GM23338 (cell line): Measurements from ENCODE around the gene TOE1. TPM values are rescaled to one million over a fixed set of nuclear protein-coding genes. Genes with fewer than 3 reads are reported as not detected.
A peak's percentile ranks its signal among the peaks of the same experiment; 100 is the strongest.

Source experiments
- ATAC-seq: fragments of 200-7000 bp; cut with Tn5 transposase; 3 replicates; pipeline ENCODE4 v1.9.1; 2020
- DNase-seq: peaks from one replicate; pipeline ENCODE4 v3.0.0-alpha.2; 2015; ENCODE audit warnings: low spot score
- H2AFZ ChIP-seq: fragments of 200-600 bp; sonication (generic); 2 replicates; pipeline ENCODE4 v1.8.0; 2016; ENCODE audit warnings: antibody characterized with exemption, mild to moderate bottlenecking, moderate library complexity
- H3F3A ChIP-seq: fragments of 200-600 bp; sonication (generic); replicated peaks from 2 replicates; pipeline ENCODE4 v1.8.0; 2017; ENCODE audit warnings: antibody characterized with exemption, mixed run types, low read depth
- H3K27ac ChIP-seq: fragments of 200-600 bp; sonication (generic); 2 replicates; pipeline ENCODE4 v1.6.1; 2016; ENCODE audit warnings: low read depth
- H3K27me3 ChIP-seq: fragments of 200-600 bp; sonication (generic); 2 replicates; pipeline ENCODE4 v1.8.0; 2016; ENCODE audit warnings: mild to moderate bottlenecking, mixed run types, moderate library complexity; ENCODE audit not compliant: insufficient read depth
- H3K36me3 ChIP-seq: fragments of 200-600 bp; sonication (generic); 2 replicates; pipeline ENCODE4 v1.8.0; 2016; ENCODE audit warnings: mild to moderate bottlenecking; ENCODE audit not compliant: insufficient read depth
- H3K4me1 ChIP-seq: fragments of 200-600 bp; sonication (generic); 2 replicates; pipeline ENCODE4 v1.8.0; 2016; ENCODE audit warnings: mild to moderate bottlenecking, moderate library complexity; ENCODE audit not compliant: insufficient read depth
- H3K4me2 ChIP-seq: fragments of 200-600 bp; sonication (generic); 2 replicates; pipeline ENCODE4 v1.7.1; 2017; ENCODE audit warnings: mixed run types
- H3K4me3 ChIP-seq: fragments of 200-600 bp; sonication (generic); 2 replicates; pipeline ENCODE4 v1.6.1; 2016; ENCODE audit warnings: mixed run types
- H3K79me2 ChIP-seq: fragments of 200-600 bp; sonication (generic); replicated peaks from 2 replicates; pipeline ENCODE4 v1.8.0; 2017; ENCODE audit warnings: mild to moderate bottlenecking; ENCODE audit not compliant: insufficient read depth
- H3K9me2 ChIP-seq: fragments of 200-600 bp; sonication (generic); 2 replicates; pipeline ENCODE4 v1.8.0; 2017; ENCODE audit not compliant: insufficient read depth
- H4K20me1 ChIP-seq: fragments of 200-600 bp; sonication (generic); replicated peaks from 2 replicates; pipeline ENCODE4 v1.8.0; 2017; ENCODE audit warnings: mild to moderate bottlenecking; ENCODE audit not compliant: insufficient read depth
- H3K27ac Mint-ChIP-seq: 2 replicates; pipeline ENCODE4 v1.8.0; 2020; ENCODE audit warnings: inconsistent platforms, mild to moderate bottlenecking, moderate library complexity, mixed read lengths
- H3K27me3 Mint-ChIP-seq: 3 replicates; pipeline ENCODE4 v1.8.0; 2022; ENCODE audit warnings: low read depth, mild to moderate bottlenecking, moderate library complexity, mixed read lengths, inconsistent platforms; ENCODE audit not compliant: insufficient read depth, poor library complexity
- H3K36me3 Mint-ChIP-seq: 3 replicates; pipeline ENCODE4 v1.8.0; 2021; ENCODE audit warnings: low read depth, mild to moderate bottlenecking, inconsistent platforms, moderate library complexity, mixed read lengths
- H3K4me1 Mint-ChIP-seq: 3 replicates; pipeline ENCODE4 v1.8.0; 2020; ENCODE audit warnings: mild to moderate bottlenecking, inconsistent platforms, mixed read lengths
- H3K4me3 Mint-ChIP-seq: 3 replicates; pipeline ENCODE4 v1.8.0; 2021; ENCODE audit warnings: moderate library complexity, mild to moderate bottlenecking, inconsistent platforms, mixed read lengths
- H3K9me3 Mint-ChIP-seq: 3 replicates; pipeline ENCODE4 v1.8.0; 2020; ENCODE audit warnings: moderate library complexity, mild to moderate bottlenecking, inconsistent platforms, mixed read lengths
- EZH2 ChIP-seq: fragments of 200-600 bp; sonication (generic); IDR thresholded peaks from one replicate; pipeline ENCODE4 v1.8.0; 2017; ENCODE audit warnings: antibody characterized with exemption, mild to moderate bottlenecking, low read depth; ENCODE audit not compliant: unreplicated experiment
- JUNB ChIP-seq: IDR thresholded peaks from one replicate; pipeline ENCODE4 v1.6.1; 2016; ENCODE audit warnings: antibody characterized with exemption; ENCODE audit not compliant: unreplicated experiment
- POLR2AphosphoS5 ChIP-seq: IDR thresholded peaks from 2 replicates; pipeline ENCODE4 v1.6.1; 2016; ENCODE audit warnings: antibody characterized with exemption, low read depth
- STAT1 ChIP-seq: IDR thresholded peaks from one replicate; pipeline ENCODE4 v1.6.1; 2016; ENCODE audit warnings: antibody characterized with exemption; ENCODE audit not compliant: unreplicated experiment
- ZNF331 ChIP-seq: fragments of 250-450 bp; sonication (Bioruptor Pico); IDR thresholded peaks from 2 replicates; pipeline ENCODE4 v1.5.0; 2020; ENCODE audit warnings: low read depth, mild to moderate bottlenecking, moderate library complexity
- ZNF462 ChIP-seq: fragments of 250-450 bp; sonication (Bioruptor Pico); IDR thresholded peaks from 2 replicates; pipeline ENCODE4 v1.5.0; 2020; ENCODE audit warnings: mild to moderate bottlenecking, moderate library complexity
- polyA plus RNA-seq: library from polyadenylated mRNA; unstranded; fragments of >200 nt; fragmentation: Nextera tagmentation; extraction: Ambion mirVana; gene quantifications from 2 replicates; pipeline ENCODE4 v1.2.1, GENCODE V29; 2016
- total RNA-seq: library from RNA; depleted of rRNA; stranded (reverse); fragments of >200 nt; shearing (Covaris generic); gene quantifications from 2 replicates; pipeline ENCODE4 v1.2.3, GENCODE V29; 2014

The TOE1 gene
- total and polyA plus RNA-seq, 2 experiments from 2014 or later = 9.1 to 18.4 TPM

GRCh38 chr1:45329445-45329844 is 10.5 kb upstream of the TOE1 start:
- H3K4me2 ChIP-seq = peak overlapping the region; percentile 91; the same call in 1 of the 2 replicates
- H3K27ac Mint-ChIP-seq = peak overlapping the region; percentile 78

More at GRCh38 chr1:45329445-45329844, 10.5 kb upstream of the TOE1 start:
- Histone ChIP-seq H2AFZ (no peak overlapping the region), H3K27ac (peak overlapping the region; percentile 88), H3K79me2 (peaks cover 14% of the 10 kb centered on the region), H3K4me1 (peaks cover 23% of the 10 kb centered on the region), H3F3A (peaks cover 12% of the 10 kb centered on the region), H3K4me3 (peak overlapping the region; percentile 71; the same call in 1 of the 2 replicates), H3K27me3 (no peaks in the 10 kb centered on the region), H4K20me1 (no peaks in the 10 kb centered on the region; the same call in 1 of the 2 replicates), H3K9me2 (no peaks in the 10 kb centered on the region), H3K36me3 (peaks cover 3% of the 10 kb centered on the region; the same call in 1 of the 2 replicates)
- Mint-ChIP-seq H3K27me3 (peaks cover 20% of the 10 kb centered on the region), H3K36me3 (peaks cover 57% of the 10 kb centered on the region), H3K9me3 (peaks cover 3% of the 10 kb centered on the region; the same call in 2 of the 3 replicates), H3K4me1 (peaks cover 39% of the 10 kb centered on the region), H3K4me3 (peak overlapping the region; percentile 83)
- TF ChIP-seq ZNF331 (CRISPR knock-in tag) (no peak), ZNF462 (CRISPR knock-in tag) (0 out of 2 replicates have a peak, but pooled peaks have one; percentile 7), JUNB (no peak), POLR2AphosphoS5 (0 out of 2 replicates have a peak, but pooled peaks have one; percentile 0), STAT1 (no peak), EZH2 (no peak)
- DNase-seq (peak; percentile 72), ATAC-seq (peak; percentile 20)
